Measurements from ENCODE around the gene HOXA3. TPM values are rescaled to one million over a fixed set of nuclear protein-coding genes. Genes with fewer than 3 reads are reported as not detected.

Gene HOXA3
- total RNA-seq, 2 donors from 2014 or later: not detected

DNA sequence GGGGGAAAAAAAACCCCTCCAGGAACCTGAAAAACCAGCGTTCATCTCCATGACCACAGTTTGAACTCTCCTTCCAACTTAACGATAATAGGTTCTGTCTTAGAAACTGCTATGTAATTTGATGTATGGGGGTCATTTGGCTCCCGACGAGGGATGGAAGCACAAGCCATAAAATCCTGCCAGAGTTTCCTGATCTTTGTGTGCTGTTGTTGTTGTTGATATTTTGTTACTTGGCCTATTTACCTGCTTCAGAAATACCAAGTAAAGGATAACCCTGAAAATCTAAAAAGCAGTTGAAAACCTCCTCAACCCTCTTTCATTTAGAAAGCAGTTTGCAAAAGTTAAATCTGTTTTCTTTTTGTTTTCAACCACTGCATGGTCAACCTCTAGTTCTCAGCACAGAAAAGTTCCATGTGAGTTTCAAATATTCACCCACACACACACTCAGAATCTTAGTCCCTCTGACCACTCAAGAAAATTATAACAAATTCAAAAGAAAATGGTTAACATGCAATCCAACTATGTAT, 40.6 kb downstream of the HOXA3 start:
- Mint-ChIP-seq H3K27ac (no peak overlapping the region), H3K4me1 (peaks cover 8% of the 10 kb centered on the region), H3K9me3 (no peaks in the 10 kb centered on the region), H3K4me3 (no peak overlapping the region), H3K36me3 (ENCODE audit: low read depth) (no peaks in the 10 kb centered on the region), H3K27me3 (ENCODE audit: insufficient read depth) (peaks cover 95% of the 10 kb centered on the region)
- TF ChIP-seq, protein P1, sequence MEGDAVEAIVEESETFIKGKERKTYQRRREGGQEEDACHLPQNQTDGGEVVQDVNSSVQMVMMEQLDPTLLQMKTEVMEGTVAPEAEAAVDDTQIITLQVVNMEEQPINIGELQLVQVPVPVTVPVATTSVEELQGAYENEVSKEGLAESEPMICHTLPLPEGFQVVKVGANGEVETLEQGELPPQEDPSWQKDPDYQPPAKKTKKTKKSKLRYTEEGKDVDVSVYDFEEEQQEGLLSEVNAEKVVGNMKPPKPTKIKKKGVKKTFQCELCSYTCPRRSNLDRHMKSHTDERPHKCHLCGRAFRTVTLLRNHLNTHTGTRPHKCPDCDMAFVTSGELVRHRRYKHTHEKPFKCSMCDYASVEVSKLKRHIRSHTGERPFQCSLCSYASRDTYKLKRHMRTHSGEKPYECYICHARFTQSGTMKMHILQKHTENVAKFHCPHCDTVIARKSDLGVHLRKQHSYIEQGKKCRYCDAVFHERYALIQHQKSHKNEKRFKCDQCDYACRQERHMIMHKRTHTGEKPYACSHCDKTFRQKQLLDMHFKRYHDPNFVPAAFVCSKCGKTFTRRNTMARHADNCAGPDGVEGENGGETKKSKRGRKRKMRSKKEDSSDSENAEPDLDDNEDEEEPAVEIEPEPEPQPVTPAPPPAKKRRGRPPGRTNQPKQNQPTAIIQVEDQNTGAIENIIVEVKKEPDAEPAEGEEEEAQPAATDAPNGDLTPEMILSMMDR (conservative IDR thresholded peaks at IDR 0.05): no peak
- H3K36me3 ChIP-seq (ENCODE audit: control insufficient read depth, insufficient read depth, low read length): no peaks in the 10 kb centered on the region
- H3K4me1 ChIP-seq (ENCODE audit: control insufficient read depth, insufficient read depth, low read length): no peaks in the 10 kb centered on the region
- 10% methylated on average over 3 of the region's 4 CpGs; no CpG with 5 or more reads in 1 of the 2 experiments for WGBS, 2 experiments (ENCODE audit: insufficient coverage in 1 of 2, insufficient read length in 1 of 2)
- no peak for DNase-seq
- H3K27ac ChIP-seq (ENCODE audit: low read depth, low read length): no peak overlapping the region
- peaks cover 4% of the 10 kb centered on the region for H3K9me3 ChIP-seq (ENCODE audit: control insufficient read depth, low read length)
- no peak overlapping the region for H3K9ac ChIP-seq (ENCODE audit: extremely low read depth, low read length, poor library complexity, severe bottlenecking)
- H3K27me3 ChIP-seq (ENCODE audit: control insufficient read depth, insufficient read depth, low read length, poor library complexity, severe bottlenecking): peaks cover 97% of the 10 kb centered on the region
- no peak overlapping the region for H3K4me3 ChIP-seq (ENCODE audit: low read length)

DNA sequence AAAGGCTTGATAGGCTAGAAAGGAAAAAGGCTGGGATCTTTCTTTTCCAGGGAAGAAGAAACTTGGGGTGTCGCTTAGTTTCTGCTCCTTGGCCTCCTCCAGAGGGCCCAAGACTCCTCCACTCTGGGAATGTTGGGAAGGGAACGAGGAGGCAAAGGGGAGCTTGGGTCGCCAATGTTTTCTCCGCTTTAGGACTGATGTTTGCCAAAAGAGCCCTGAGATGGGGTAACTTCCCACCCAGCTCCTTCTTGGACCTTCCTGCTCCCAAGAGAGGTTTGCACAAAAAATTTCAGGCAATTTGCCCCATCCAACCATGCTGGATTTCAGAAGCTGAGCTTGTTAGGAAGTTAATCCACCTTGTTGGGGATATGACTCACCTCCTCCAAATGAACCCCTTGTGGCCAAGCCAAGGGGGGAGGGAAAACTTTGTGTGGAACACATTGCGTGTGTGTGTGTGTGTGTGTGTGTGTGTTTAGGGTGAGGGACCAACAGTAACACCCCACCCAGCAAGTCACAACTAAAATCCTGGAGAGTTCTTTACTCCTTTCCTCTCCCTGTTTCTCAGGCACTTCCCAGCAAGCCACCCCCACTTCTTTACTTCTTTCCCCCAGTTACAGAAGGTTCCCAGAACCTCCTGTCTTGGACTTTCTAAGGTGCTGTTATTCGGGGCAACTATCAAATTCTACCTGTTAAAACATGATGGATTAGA, 41.2 kb downstream of the HOXA3 start:
- H3K36me3 Mint-ChIP-seq (ENCODE audit: low read depth): no peaks in the 10 kb centered on the region
- H3K27me3 ChIP-seq (ENCODE audit: control insufficient read depth, insufficient read depth, low read length, poor library complexity, severe bottlenecking): peaks cover 97% of the 10 kb centered on the region
- peaks cover 4% of the 10 kb centered on the region for H3K9me3 ChIP-seq (ENCODE audit: control insufficient read depth, low read length)
- H3K36me3 ChIP-seq (ENCODE audit: control insufficient read depth, insufficient read depth, low read length): no peaks in the 10 kb centered on the region
- no peaks in the 10 kb centered on the region for H3K4me1 ChIP-seq (ENCODE audit: control insufficient read depth, insufficient read depth, low read length)
- H3K4me3 ChIP-seq (ENCODE audit: low read length): no peak overlapping the region
- WGBS, 2 experiments (ENCODE audit: insufficient coverage in 1 of 2, insufficient read length in 1 of 2): 0 to 8% methylated on average over 1 to 5 of the region's 6 CpGs
- H3K27me3 Mint-ChIP-seq (ENCODE audit: insufficient read depth): peaks cover 95% of the 10 kb centered on the region
- no peak overlapping the region for H3K4me3 Mint-ChIP-seq
- TF ChIP-seq, protein P1 (conservative IDR thresholded peaks at IDR 0.05): no peak
- DNase-seq: no peak
- H3K4me1 Mint-ChIP-seq: peaks cover 8% of the 10 kb centered on the region
- no peak overlapping the region for H3K9ac ChIP-seq (ENCODE audit: extremely low read depth, low read length, poor library complexity, severe bottlenecking)
- H3K27ac Mint-ChIP-seq: no peak overlapping the region
- peak overlapping the region; percentile 69 for H3K27ac ChIP-seq (ENCODE audit: low read depth, low read length)
- H3K9me3 Mint-ChIP-seq: no peaks in the 10 kb centered on the region

DNA sequence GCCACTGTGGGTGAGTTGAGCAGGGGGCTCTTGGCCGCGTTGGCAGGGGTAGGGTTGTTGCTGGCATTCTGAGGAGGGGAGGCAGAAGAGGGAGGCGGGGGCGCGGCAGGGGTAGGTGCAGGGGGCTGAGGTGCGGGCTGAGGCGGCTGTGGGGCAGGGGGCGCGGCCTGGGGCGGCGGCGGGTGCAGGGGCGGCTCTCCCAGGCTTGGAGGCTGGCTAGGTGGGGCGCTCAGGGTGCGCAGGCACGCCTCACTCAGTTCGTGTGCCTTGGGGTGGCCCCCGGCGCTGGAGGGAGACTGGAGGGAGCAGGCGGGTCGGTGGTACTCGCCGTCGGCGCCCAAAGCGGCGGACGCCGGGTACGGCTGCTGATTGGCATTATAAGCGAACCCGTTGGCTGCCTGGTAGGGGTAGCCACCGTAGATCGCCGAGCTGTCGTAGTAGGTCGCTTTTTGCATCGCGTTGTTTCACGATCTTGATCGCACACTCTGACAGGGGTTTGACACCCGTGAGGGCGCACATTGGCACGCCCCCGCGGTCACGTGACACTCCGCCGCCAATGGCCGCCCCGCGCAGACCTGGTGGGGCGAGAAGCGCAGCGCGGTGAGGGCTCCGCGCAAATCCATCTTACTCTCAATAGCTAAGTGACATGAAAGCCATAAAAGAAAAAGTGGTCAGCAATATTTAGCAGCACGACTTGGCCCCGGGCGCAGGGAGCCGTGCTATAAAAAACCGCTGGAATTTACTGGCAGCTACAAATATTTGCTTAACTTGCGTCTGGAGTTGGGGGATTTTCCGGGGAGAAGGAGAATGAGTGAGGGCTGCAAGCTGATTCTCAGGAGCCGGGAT, 42.0 kb downstream of the HOXA3 start:
- WGBS, 2 experiments (ENCODE audit: insufficient coverage in 1 of 2, insufficient read length in 1 of 2): 4% methylated on average over 13 to 66 of the region's 66 CpGs
- Mint-ChIP-seq H3K4me1 (peaks cover 8% of the 10 kb centered on the region), H3K36me3 (ENCODE audit: low read depth) (no peaks in the 10 kb centered on the region), H3K9me3 (no peaks in the 10 kb centered on the region), H3K27ac (no peak overlapping the region), H3K4me3 (no peak overlapping the region), H3K27me3 (ENCODE audit: insufficient read depth) (peaks cover 95% of the 10 kb centered on the region)
- Histone ChIP-seq H3K4me1 (ENCODE audit: control insufficient read depth, insufficient read depth, low read length) (no peaks in the 10 kb centered on the region), H3K27me3 (ENCODE audit: control insufficient read depth, insufficient read depth, low read length, poor library complexity, severe bottlenecking) (peaks cover 97% of the 10 kb centered on the region), H3K4me3 (ENCODE audit: low read length) (no peak overlapping the region), H3K9ac (ENCODE audit: extremely low read depth, low read length, poor library complexity, severe bottlenecking) (no peak overlapping the region), H3K27ac (ENCODE audit: low read depth, low read length) (peak overlapping the region; percentile 69), H3K9me3 (ENCODE audit: control insufficient read depth, low read length) (peaks cover 4% of the 10 kb centered on the region), H3K36me3 (ENCODE audit: control insufficient read depth, insufficient read depth, low read length) (no peaks in the 10 kb centered on the region)
- TF ChIP-seq, protein P1 (conservative IDR thresholded peaks at IDR 0.05): no peak
- peak; percentile 83 for DNase-seq
